ENCODE measurements around the gene CTXND2. TPM values are rescaled to one million over a fixed set of nuclear protein-coding genes. Genes with fewer than 3 reads are reported as not detected.

The CTXND2 gene
- total and polyA plus RNA-seq, 2 of the 8 experiments (the other 6 are each of a cell fraction or from before 2014, with no cell fraction given), result not detected

DNA sequence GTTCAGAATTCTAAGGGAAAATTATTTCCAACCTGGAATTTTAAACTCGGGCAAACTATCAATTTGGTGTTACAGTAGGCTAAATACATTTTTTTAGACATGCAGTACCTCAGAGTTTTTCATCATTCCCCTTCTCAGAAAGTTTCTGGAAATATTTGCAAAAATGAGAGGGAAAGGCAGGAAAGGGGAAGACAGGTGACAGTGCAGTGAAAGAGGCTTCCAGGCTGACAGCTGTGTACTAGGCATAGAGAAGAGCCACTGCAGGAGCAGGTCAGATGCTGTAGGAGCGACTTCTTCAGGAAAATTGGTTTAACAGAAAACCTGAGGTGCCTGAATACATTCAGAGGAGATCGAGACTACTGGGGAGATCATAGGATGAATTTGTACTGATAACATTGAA lies 67.8 kb downstream of the CTXND2 start:
- H2BK15ac ChIP-seq (ENCODE audit: low read length), result no peak overlapping the region
- H3K9me3 ChIP-seq (ENCODE audit: insufficient read depth in 2 of 2, low read depth in 1 of 2, low read length in 1 of 2), result no peaks in the 10 kb centered on the region
- H3K18ac ChIP-seq (ENCODE audit: extremely low read depth, low read length), result no peak overlapping the region
- H2AFZ ChIP-seq (ENCODE audit: low read length), result no peak overlapping the region
- H3K79me1 ChIP-seq (ENCODE audit: low read depth, low read length), result no peaks in the 10 kb centered on the region
- H3K36me3 ChIP-seq (ENCODE audit: control insufficient read depth in 2 of 4, insufficient read depth in 4 of 4, low read length in 3 of 4), result peaks cover 15 to 70% (median 45%) of the 10 kb centered on the region in 4 experiments; a peak in 7 of 8 replicates
- H3K23me2 ChIP-seq (ENCODE audit: low read depth, low read length), result no peaks in the 10 kb centered on the region
- no peak overlapping the region for H4K8ac ChIP-seq (ENCODE audit: extremely low read depth, insufficient read depth, low read length)
- no peak overlapping the region for H2BK5ac ChIP-seq (ENCODE audit: low read depth, low read length)
- no peak overlapping the region for H2BK12ac ChIP-seq (ENCODE audit: low read depth, low read length)
- H3K27ac ChIP-seq (ENCODE audit: low read depth, low read length), result no peak overlapping the region
- H3K27me3 ChIP-seq (replicated peaks in 1 of 4; ENCODE audit: control insufficient read depth in 3 of 4, extremely low read depth in 1 of 4, insufficient read depth in 3 of 4, low read length in 3 of 4), result no peaks in the 10 kb centered on the region
- no peak for FAIRE-seq
- peaks cover 0 to 2% of the 10 kb centered on the region in 2 experiments for H4K20me1 ChIP-seq (replicated peaks in 1 of 2; ENCODE audit: control insufficient read depth in 1 of 2, insufficient read depth in 2 of 2, low read length in 2 of 2)
- no peak overlapping the region for H4K91ac ChIP-seq (replicated peaks; ENCODE audit: insufficient read length, low read length)
- H3K4me3 ChIP-seq (ENCODE audit: extremely low read depth in 1 of 4, insufficient read depth in 2 of 4, low read depth in 3 of 4, low read length in 4 of 4), result no peak overlapping the region
- no peak overlapping the region for H2BK120ac ChIP-seq (replicated peaks; ENCODE audit: low read depth, low read length)
- no peak overlapping the region for H2AK5ac ChIP-seq (ENCODE audit: low read depth, low read length)
- 94% methylated on average over 3 of the region's 3 CpGs; no CpG with 5 or more reads in 1 of the 2 experiments for WGBS, 2 experiments (ENCODE audit: extremely low coverage in 1 of 2, insufficient coverage in 1 of 2, insufficient read length in 1 of 2, insufficient replicate concordance in 2 of 2, low coverage in 1 of 2, low lambda C conversion rate in 2 of 2, missing lambda C conversion rate in 1 of 2)
- H4K5ac ChIP-seq (ENCODE audit: insufficient read length, low read depth, low read length), result no peak overlapping the region
- POLR2A ChIA-PET (ENCODE audit: partially characterized antibody), result interaction anchor here (2.0 to 14.5 kb wide), 2 partner anchors 12 to 27 kb away, joined by 7 to 126 read pairs; partner anchors contain the start of gene ANXA9
- H3K56ac ChIP-seq (replicated peaks; ENCODE audit: insufficient read length, low read depth, low read length), result no peak overlapping the region
- H3K79me2 ChIP-seq (ENCODE audit: control insufficient read depth in 1 of 2, insufficient read depth in 2 of 2, low read length in 2 of 2), result no peaks in the 10 kb centered on the region
- H3K4me2 ChIP-seq (ENCODE audit: insufficient read depth in 1 of 2, low read depth in 2 of 2, low read length in 2 of 2), result no peak overlapping the region
- H3K14ac ChIP-seq (ENCODE audit: insufficient read length), result no peak overlapping the region
- DNase-seq (ENCODE audit: low read depth in 1 of 2, low spot score in 2 of 2), result no peak
- CTCF ChIA-PET (ENCODE audit: partially characterized antibody), result interaction anchor here (0.7 to 2.2 kb wide), 4 partner anchors 17 to 46 kb away, joined by 3 to 12 read pairs (median 6); no protein-coding TSS in a partner anchor
- H3K4me1 ChIP-seq (replicated peaks in 1 of 4; ENCODE audit: control insufficient read depth in 3 of 4, insufficient read depth in 4 of 4, low read length in 3 of 4), result no peaks in the 10 kb centered on the region
- no peak overlapping the region for H3K9ac ChIP-seq (replicated peaks in 1 of 4; ENCODE audit: extremely low read depth in 1 of 4, low read depth in 3 of 4, low read length in 3 of 4)
- no peak overlapping the region for H3K4ac ChIP-seq (replicated peaks; ENCODE audit: insufficient read length, low read depth, low read length)
- TF ChIP-seq GABPA (IDR thresholded peaks at IDR 0.05; ENCODE audit: borderline replicate concordance, insufficient read depth, low read length) (no peak), TCF12 (IDR thresholded peaks at IDR 0.05; ENCODE audit: low read depth, low read length) (no peak), CREB1 (IDR thresholded peaks at IDR 0.05) (no peak), JUND (IDR thresholded peaks at IDR 0.05; ENCODE audit: low read length) (no peak), SP1 (IDR thresholded peaks at IDR 0.05; ENCODE audit: low read depth, low read length) (no peak)
- H2BK20ac ChIP-seq (ENCODE audit: low read length), result no peak overlapping the region
- H3K23ac ChIP-seq (ENCODE audit: insufficient read length), result no peak overlapping the region

All from H1 (cell line).